ENCODE results near the gene LIG1.
A peak's percentile ranks its signal among the peaks of the same experiment; 100 is the strongest.
"Not testable (repeated sequence)": the region's sequence is repeated elsewhere in the genome, so short reads cannot be mapped to it uniquely, and the experiment has no call there.

LIG1 gene

GRCh38 chr19:48118131-48118517, 52.0 kb downstream of the LIG1 start:
- DNase-seq: no peak

DNA sequence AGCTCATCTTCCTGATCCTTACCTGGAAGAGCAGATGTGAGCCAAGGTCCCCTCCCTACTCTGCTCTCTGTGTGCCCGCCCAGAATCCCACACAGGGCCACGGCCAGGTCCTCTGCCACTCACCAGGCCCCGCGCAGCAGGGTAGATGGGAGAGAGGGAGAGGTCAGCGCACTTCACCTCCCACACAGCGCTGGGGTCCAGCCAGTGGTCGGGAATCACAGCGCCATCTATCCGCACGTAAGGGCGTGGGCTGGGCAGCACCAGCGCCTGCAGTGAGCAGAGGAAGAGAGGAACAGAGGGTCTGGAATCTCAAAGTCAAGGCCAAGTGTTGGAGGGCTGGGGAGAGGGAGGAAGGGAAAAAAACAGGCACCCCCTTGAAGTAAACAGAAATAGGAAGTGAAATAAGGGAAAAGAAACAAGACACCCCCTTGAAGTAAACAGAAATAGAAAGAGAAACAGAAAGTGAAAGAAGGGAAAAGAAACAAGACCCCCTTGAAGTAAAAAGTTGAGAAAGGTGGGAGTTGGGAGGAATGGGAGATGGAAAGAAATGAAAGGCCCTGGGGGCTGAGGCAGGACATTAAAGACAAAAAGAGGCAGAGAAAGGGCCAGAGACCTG, 52.5 kb downstream of the LIG1 start:
- DNase-seq: no peak

GRCh38 chr19:48113190-48113917, 56.8 kb downstream of the LIG1 start:
- DNase-seq: no peak

GRCh38 chr19:48111280-48111679, 58.9 kb downstream of the LIG1 start:
- no peak for DNase-seq

GRCh38 chr19:48110350-48110966, 59.7 kb downstream of the LIG1 start, which contains the start of gene PLA2G4C:
PLA2G4C (minus strand) TSS chr19:48110817; CDS start chr19:48106529, 4,288 bp downstream.
- peak; percentile 74 for DNase-seq

DNA sequence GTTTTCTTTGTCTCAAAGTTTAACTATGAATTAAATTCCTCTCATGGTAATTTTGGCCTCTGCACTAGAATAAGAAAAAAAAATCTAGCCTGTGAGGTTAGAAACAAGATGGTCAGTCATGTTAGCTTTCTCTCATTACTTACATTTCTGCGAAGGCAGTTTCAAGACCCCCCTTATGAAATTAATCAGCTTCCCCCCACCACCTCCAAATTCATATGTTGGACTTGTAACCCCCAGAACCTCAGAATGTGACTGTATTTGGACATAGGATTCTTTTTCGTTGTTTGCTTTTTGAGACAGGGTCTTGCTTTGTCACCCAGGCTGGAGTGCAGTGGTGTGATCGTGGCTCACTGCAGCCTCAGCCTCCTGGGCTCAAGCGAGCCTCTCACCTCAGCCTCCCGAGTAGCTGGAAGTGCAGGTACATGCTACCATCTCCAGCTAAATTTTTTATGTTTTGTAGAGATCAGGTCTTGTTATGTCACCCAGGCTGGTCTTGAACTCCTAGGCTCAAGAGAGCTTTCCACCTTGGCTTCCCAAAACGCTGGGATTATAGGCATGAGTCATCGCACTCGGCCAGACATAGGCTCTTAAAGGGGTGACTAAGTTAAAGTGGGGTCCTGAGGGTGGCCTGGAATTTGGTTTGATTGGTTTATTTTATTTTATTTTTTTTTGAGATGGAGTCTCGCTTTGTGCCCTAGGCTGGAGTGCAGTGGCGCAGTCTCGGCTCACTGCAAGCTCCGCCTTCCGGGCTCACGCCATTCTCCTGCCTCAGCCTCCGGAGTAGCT, 61.0 kb downstream of the LIG1 start:
- DNase-seq: no peak

GRCh38 chr19:48103922-48104321, 66.2 kb downstream of the LIG1 start:
- DNase-seq: no peak

- DNase-seq: no peak
Measured at GRCh38 chr19:48102870-48103751, 67.0 kb downstream of the LIG1 start.

DNA sequence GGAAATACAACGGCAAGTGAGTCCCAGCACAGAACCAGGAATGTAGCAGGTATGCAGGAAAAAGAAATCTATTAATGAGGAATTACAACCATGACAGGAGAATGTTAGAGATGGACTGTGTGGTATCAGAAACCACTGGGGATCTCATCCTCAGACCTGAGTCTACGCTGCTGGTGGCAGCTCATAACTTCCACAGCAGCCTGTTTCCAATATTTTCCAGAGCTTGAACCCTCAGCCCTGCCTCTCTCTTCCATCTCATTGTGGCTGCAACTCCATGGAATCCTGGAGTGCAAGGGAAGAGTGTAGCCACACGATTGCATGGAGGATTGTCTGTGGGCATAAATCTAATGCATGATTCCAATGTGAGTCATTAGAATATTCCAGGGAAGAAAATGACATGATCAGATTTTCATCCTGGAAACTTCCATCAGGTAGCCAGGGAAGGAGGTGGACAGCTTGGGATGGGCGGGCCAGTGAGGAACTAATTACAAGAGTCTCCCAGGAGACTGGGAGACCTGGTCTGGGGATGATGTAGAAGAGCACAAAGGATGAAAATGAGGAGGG, 74.5 kb downstream of the LIG1 start:
- DNase-seq: no peak

DNA sequence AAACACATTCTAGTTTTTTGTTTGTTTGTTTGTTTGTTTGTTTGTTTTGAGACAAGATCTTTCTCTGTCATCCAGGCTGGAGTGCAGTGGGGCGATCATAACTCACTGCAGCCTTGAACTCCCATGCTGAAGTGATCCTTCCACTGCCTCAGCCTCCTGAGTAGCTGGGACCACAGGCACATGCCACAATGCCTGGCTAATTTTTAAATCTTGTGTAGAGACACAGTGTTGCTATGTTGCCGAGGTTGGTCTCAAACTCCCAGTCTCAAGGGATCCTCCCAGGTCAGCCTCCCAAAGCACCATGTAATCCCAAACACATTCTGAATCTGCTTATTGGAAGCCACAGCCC, 75.3 kb downstream of the LIG1 start:
- no peak for DNase-seq

DNA sequence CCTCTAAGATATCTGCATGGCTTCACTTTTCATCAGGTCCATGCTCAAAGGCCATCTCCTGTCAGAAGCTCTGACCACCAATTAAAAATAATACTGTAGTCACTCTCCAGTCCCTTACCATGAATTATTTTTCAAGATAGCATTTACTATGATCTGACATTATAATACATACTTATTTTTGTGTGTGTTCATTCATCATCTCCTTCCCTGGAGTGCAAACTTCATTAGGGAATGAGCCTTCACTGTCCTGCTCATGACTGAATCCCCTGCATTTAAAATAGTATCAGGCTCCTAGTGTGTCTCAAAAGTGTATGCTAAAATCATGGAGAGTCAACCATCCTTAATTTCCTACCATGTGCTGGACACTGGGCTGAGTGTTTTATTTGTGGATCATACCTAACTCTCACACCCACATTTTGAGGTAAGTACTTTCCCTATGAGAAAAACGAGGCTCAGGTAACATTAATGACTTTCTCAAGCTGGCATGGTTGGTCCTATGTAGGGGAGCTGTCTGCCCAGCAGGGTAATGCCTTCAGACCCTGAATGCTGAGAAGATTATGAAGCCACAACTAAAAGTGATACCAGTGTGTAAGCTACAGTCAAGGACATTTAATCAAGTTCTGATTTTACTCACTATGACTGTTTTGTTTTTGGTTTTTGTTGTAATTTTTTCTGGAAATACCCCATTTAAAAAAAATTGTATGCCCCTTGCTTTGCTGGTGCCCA, 75.9 kb downstream of the LIG1 start:
- DNase-seq: no peak

DNA sequence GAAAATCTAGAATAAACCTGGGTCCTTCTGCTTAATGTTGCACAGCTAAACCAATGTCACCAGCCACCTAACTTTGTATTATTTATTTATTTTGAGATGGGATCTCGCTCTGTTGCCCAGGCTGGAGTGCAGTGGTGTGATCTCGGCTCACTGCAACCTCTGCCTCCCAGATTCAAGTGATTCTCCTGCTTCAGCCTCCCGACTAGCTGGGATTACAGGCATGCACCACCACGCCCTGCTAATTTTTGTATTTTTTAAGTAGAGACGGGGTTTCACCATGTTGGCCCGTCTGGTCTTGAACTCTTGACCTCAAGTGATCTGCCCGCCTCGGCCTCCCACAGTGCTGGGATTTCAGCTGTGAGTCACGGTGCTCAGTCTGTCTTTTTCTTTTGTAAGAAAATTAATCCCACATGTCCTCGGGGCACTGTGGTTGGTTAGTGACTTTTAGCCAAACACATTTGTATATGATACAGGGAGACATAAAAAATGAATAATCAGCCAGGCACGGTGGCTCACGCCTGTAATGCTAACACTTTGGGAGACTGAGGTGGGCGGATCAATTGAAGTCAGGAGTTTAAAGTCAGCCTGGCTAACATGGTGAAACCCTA, 78.9 kb downstream of the LIG1 start:
- not testable (repeated sequence) for DNase-seq

- no peak for DNase-seq
Measured at GRCh38 chr19:48090281-48090802, 79.8 kb downstream of the LIG1 start.

DNA sequence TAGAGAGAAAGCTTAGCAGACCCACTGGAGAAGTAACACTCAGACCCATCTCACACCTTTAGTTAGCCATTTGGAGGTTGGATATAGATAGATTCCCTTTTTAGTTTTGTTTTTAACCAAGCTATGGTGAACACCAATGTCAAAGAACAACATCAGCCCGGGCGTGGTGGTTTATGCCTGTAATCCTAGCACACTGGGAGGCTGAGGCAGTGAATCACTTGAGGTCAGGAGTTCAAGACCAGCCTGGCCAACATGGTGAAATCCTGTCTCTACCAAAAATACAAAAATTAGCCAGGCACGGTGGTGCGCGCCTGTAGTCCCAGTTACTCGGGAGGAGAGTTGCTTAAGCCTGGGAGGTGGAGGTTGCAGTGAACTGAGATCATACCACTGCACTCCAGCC, 81.2 kb downstream of the LIG1 start:
- DNase-seq: not testable (repeated sequence)

- no peak for DNase-seq
Measured at GRCh38 chr19:48085904-48086864, 84.0 kb downstream of the LIG1 start.

GRCh38 chr19:48085076-48085475, 85.1 kb downstream of the LIG1 start:
- no peak for DNase-seq

DNA sequence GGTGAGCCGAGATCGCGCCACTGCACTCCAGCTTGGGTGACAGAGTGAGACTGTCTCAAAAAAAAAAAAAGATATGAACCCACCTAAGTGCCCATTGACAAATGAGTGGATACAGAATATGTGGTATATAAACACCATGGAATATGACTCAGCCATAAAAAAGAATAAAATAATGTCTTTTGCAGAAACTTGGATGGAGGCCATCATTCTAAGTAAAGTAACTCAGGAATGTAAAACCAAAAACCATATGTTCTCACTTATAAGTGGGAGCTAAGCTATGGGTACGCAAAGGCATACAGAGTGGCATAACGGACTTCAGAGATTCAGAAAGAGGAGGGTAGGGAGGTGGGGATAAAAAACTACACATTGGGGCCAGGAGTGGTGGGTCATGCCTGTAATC, 89.0 kb downstream of the LIG1 start:
- DNase-seq: no peak

DNA sequence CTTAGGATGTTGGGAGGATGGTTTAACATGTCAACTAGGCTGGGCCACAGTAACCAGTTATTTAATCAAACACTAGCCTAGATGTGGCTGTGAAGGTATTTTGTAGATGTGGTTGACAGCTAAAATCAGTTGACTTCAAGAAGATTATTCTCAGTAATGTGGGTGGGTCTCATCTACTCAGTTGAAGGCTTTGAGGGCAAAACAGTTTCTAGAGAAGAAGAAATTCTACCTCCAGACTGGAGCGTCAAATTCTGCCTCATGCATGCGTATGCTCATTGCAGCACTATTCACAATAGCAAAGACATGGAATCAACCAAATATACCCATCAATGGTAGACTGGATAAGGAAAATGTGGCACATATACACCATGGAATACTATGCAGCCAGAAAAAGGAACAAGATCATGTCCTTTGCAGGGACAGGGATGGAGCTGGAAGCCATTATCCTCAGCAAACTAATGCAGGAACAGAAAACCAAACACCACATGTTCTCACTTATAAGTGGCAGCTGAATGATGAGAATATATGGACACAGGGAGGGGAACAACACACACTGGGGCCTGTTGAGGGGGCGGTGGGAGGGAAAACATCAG, 99.9 kb downstream of the LIG1 start:
- not testable (repeated sequence) for DNase-seq

GRCh38 chr19:48069435-48069834, 100.7 kb downstream of the LIG1 start:
- no peak for DNase-seq
